K562 (cell line): Measurements from ENCODE around the gene TAS2R31. TPM values are rescaled to one million over a fixed set of nuclear protein-coding genes. Genes with fewer than 3 reads are reported as not detected.

Experiments used
- ATAC-seq: fragments of 200-7000 bp; cut with Tn5 transposase; 3 replicates; pipeline ENCODE4 v1.9.1; 2020; ENCODE audit warnings: moderate library complexity
- BruUV-seq: library from RNA; stranded (reverse); fragments of 400-500 nt; replicated peaks from 2 replicates; lab custom pipeline; 2021; lab: Mats Ljungman, UMichigan
- CTCF ChIA-PET: fragments of 300-600 bp; formaldehyde crosslinking; extraction: SDS; loops from one replicate; lab custom pipeline; 2021; ENCODE audit warnings: low intra/inter-chr PET ratio; lab: Yijun Ruan, JAX
- POLR2A ChIA-PET: fragments of 300-600, 350-650 bp; sonication (Branson Sonifier 250); formaldehyde crosslinking; extraction: SDS; loops from one replicate; lab custom pipeline; 2021; ENCODE audit warnings: antibody characterized with exemption, inconsistent platforms; lab: Yijun Ruan, JAX
- DNase-seq, 4 experiments: peaks; one replicate each; pipeline versions ENCODE4 v3.0.0 to v3.0.0-alpha.2; 2011 to 2018; ENCODE audit warnings: low spot score in 3 of 4, mixed read lengths in 3 of 4; ENCODE audit errors: extremely low read depth in 1 of 4
- FAIRE-seq: peaks from 2 replicates; lab custom pipeline; 2011; peaks lifted over from hg19 to GRCh38; lab: Jason Lieb, UNC
- H2AFZ ChIP-seq: 2 replicates; pipeline ENCODE4 v1.6.0; 2011; ENCODE audit warnings: low read depth, low read length, control low read depth, inconsistent platforms
- H3K27ac ChIP-seq: fragments of 200-600 bp; 3 replicates; pipeline ENCODE4 v1.8.0; 2011; ENCODE audit warnings: low read depth, mild to moderate bottlenecking, control low read depth, inconsistent platforms, low read length, moderate library complexity, mixed read lengths; ENCODE audit errors: extremely low read depth
- H3K27me3 ChIP-seq, 2 experiments: fragments of 300-600 bp in 1 of 2; 2 replicates in 1 of 2; 3 replicates in 1 of 2; pipeline versions ENCODE4 v1.6.0 to v1.8.0; 2011; ENCODE audit warnings: inconsistent platforms in 2 of 2, low read length in 2 of 2, mild to moderate bottlenecking in 1 of 2, mixed read lengths in 1 of 2, moderate library complexity in 1 of 2; ENCODE audit not compliant: control insufficient read depth in 2 of 2, insufficient read depth in 2 of 2
- H3K36me3 ChIP-seq: fragments of 300-600 bp; 3 replicates; pipeline ENCODE4 v1.8.0; 2011; ENCODE audit warnings: mild to moderate bottlenecking, low read length, inconsistent platforms; ENCODE audit not compliant: control insufficient read depth, insufficient read depth
- H3K4me1 ChIP-seq, 2 experiments: fragments of 200-600 bp in 1 of 2; replicated peaks in 1 of 2; 2 replicates in 1 of 2; 3 replicates in 1 of 2; pipeline versions ENCODE4 v1.5.1 to v1.8.0; 2011; ENCODE audit warnings: inconsistent platforms in 2 of 2, low read length in 2 of 2, mild to moderate bottlenecking in 1 of 2, mixed read lengths in 1 of 2, moderate library complexity in 1 of 2; ENCODE audit not compliant: control insufficient read depth in 2 of 2, insufficient read depth in 2 of 2
- H3K4me2 ChIP-seq: 2 replicates; pipeline ENCODE4 v1.6.1; 2011; ENCODE audit warnings: low read length, control low read depth, inconsistent platforms, mixed read lengths; ENCODE audit not compliant: insufficient read depth
- H3K4me3 ChIP-seq: fragments of 200-600 bp; sonication (generic), shearing (Covaris generic); 2 replicates; pipeline ENCODE4 v1.5.1; 2016; ENCODE audit warnings: control low read depth, inconsistent platforms
- H3K79me2 ChIP-seq: fragments of 200-600 bp; 3 replicates; pipeline ENCODE4 v1.8.0; 2011; ENCODE audit warnings: low read length, inconsistent platforms; ENCODE audit not compliant: control insufficient read depth, insufficient read depth
- H3K9ac ChIP-seq, 2 experiments: 2 replicates each; pipeline versions ENCODE4 v1.6.0 to v1.6.1; 2011; ENCODE audit warnings: low read depth in 2 of 2, low read length in 2 of 2, control low read depth in 1 of 2, inconsistent platforms in 1 of 2, mild to moderate bottlenecking in 1 of 2, mixed read lengths in 1 of 2; ENCODE audit not compliant: insufficient read depth in 1 of 2
- H3K9me1 ChIP-seq: one replicate; pipeline ENCODE4 v1.6.0; 2011; ENCODE audit warnings: inconsistent platforms, mild to moderate bottlenecking, low read length, moderate library complexity; ENCODE audit not compliant: control insufficient read depth, insufficient read depth
- H3K9me3 ChIP-seq: replicated peaks from 2 replicates; pipeline ENCODE4 v1.5.1; 2011; ENCODE audit warnings: low read depth, low read length, inconsistent platforms; ENCODE audit not compliant: control insufficient read depth, insufficient read depth
- H4K20me1 ChIP-seq: replicated peaks from 2 replicates; pipeline ENCODE4 v1.6.1; 2011; ENCODE audit warnings: low read length, inconsistent platforms, mixed read lengths; ENCODE audit not compliant: control insufficient read depth, insufficient read depth
- BCL6 ChIP-seq: fragments of 250-450 bp; sonication (Bioruptor Pico); IDR thresholded peaks from 2 replicates; pipeline ENCODE4 v1.4.0; 2020
- E4F1 ChIP-seq: fragments of 250-450 bp; sonication (Bioruptor Pico); IDR thresholded peaks from 2 replicates; pipeline ENCODE4 v1.5.0; 2021; ENCODE audit warnings: mild to moderate bottlenecking, borderline replicate concordance
- STAT5A ChIP-seq: IDR thresholded peaks from 2 replicates; pipeline ENCODE4 v1.6.1; 2012; ENCODE audit warnings: low read length, inconsistent platforms, borderline replicate concordance
- ZBTB5 ChIP-seq: fragments of 450-650 bp; IDR thresholded peaks from 2 replicates; pipeline ENCODE4 v1.6.1; 2017; ENCODE audit warnings: antibody characterized with exemption
- ZNF584 ChIP-seq: fragments of 200-800 bp; sonication (Bioruptor generic); IDR thresholded peaks from 2 replicates; pipeline ENCODE4 v1.6.1; 2016; ENCODE audit warnings: low read depth, mild to moderate bottlenecking, missing genetic modification characterization, missing compliant biosample characterization
- in situ Hi-C: fragments of 300-500 bp; cut with MboI; formaldehyde crosslinking; loops from 4 replicates; pipeline ENCODE4 v1.15.0; 2018; ENCODE audit warnings: inconsistent platforms, mixed read lengths
- intact Hi-C: fragments of 100-400 bp; cut with micrococcal nuclease; formaldehyde crosslinking; loops from 2 replicates; pipeline ENCODE4 v1.14.2; 2022
- polyA plus RNA-seq, 8 experiments: library from polyadenylated mRNA; depleted of rRNA in 4 of 8; stranded (reverse) in 5 of 8; unstranded in 3 of 8; fragments of >200 nt; fragmentation: Nextera tagmentation in 2 of 8; fragmentation: Illumina TruSeq in 1 of 8; extraction: Ambion mirVana in 2 of 8; extraction: Trizol in 1 of 8; gene quantifications; 2 replicates each; pipeline versions ENCODE4 v1.2.1 to v1.2.3, GENCODE V29; 2011 to 2014; ENCODE audit warnings: inconsistent platforms in 1 of 8, missing spikeins in 1 of 8
- total RNA-seq, 7 experiments: library from RNA; depleted of rRNA in 6 of 7; stranded (reverse); fragments of >200 nt in 6 of 7; fragmentation: Illumina TruSeq in 2 of 7; extraction: Trizol in 2 of 7; gene quantifications; 2 replicates each; pipeline versions ENCODE4 v1.2.1 to v1.2.3, GENCODE V29; 2011 to 2021; ENCODE audit warnings: low replicate concordance in 1 of 7

Gene TAS2R31
- total and polyA plus RNA-seq, 9 of the 15 experiments (the other 6 are each of a cell fraction or from before 2014, with no cell fraction given) = 0.59 to 3.6 (median 1.4) TPM; not detected in 4

GRCh38 chr12:11014234-11014633 lies 17.0 kb downstream of the TAS2R31 start:
- no peak overlapping the region for H3K4me2 ChIP-seq
- POLR2A ChIA-PET = no interaction called here
- no peaks in the 10 kb centered on the region for H4K20me1 ChIP-seq
- intact Hi-C loops (no loop called here), in situ Hi-C loops (no loop called here)
- H3K9me1 ChIP-seq = no peaks in the 10 kb centered on the region
- H3K4me1 ChIP-seq = no peaks in the 10 kb centered on the region
- H2AFZ ChIP-seq = no peak overlapping the region
- FAIRE-seq (no peak), ATAC-seq (no peak), DNase-seq (no peak)
- TF ChIP-seq ZBTB5 (no peak), STAT5A (no peak), E4F1 (CRISPR knock-in tag) (no peak), BCL6 (CRISPR knock-in tag) (no peak), ZNF584 (no peak)
- CTCF ChIA-PET = no interaction called here
- no peak overlapping the region for H3K9ac ChIP-seq
- H3K27ac ChIP-seq = no peak overlapping the region
- no TSS peak for BruUV-seq
- H3K4me3 ChIP-seq = no peak overlapping the region
- H3K79me2 ChIP-seq = no peaks in the 10 kb centered on the region
- no peaks in the 10 kb centered on the region for H3K9me3 ChIP-seq
- no peaks in the 10 kb centered on the region for H3K36me3 ChIP-seq
- H3K27me3 ChIP-seq = no peaks in the 10 kb centered on the region
